WI38 (cell line): ENCODE data around the gene STYXL2.

Source experiments
- H3K4me3 ChIP-seq: 2 replicates; pipeline ENCODE4 v1.5.1; 2011; ENCODE audit warnings: low read depth, mild to moderate bottlenecking, control low read depth, low read length
- CTCF ChIP-seq: IDR thresholded peaks from 2 replicates; pipeline ENCODE4 v1.5.1; 2012; ENCODE audit warnings: low read depth, mild to moderate bottlenecking, control low read depth, low read length

The STYXL2 gene

DNA sequence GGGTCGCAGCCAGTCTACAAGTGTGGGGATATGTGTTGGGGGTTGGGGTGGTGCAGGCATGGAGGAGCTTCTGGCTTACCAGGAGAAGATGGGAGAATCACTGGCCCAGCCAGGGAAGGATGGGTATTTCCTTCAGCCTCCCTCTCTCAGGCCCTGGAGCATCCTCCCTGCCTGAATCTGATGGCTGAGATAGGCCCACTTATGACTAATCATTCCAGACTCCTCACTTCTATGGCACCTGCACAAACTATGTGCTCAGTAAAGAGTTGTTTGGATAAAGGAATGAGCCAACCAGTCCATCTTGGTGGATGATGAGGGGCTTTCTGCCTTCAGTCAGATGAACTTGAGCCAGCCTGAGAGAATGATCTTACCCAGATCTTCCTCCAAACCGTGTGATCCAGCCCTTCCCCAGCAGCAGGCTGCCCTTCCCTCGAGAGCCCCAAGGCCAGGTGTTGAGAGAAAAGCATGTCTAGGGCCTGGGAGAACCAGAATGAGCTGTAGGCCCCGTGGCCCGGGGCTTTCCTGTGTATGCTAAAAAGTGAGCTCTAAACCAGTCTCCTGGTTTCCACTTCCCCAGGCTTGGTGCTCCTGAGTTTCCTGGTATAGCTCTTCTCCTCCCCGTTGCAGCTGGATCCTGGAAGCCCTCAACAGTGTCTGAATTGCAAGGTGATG lies 5.0 kb upstream of the STYXL2 start:
- no peak overlapping the region for H3K4me3 ChIP-seq
- TF ChIP-seq CTCF: no peak

DNA sequence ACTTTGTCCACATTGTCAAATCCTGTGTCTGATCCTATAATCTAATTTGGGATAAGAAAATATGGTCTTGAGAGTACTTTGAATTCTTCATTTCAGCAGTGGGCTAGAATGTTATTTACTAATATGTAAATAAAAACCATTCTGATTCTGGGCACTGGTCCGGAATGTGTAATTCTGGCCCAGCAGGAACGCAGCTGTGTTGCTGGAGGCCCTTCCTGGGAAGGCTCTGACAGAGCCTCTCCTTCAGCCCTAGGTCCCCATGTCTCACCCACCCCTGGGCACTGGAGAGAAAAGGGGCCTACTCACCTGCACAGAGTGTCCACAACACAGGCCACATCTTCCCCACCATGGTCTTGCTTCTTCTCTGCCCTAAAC lies 3.9 kb upstream of the STYXL2 start:
- no peak for TF ChIP-seq CTCF
- H3K4me3 ChIP-seq: no peak overlapping the region

DNA sequence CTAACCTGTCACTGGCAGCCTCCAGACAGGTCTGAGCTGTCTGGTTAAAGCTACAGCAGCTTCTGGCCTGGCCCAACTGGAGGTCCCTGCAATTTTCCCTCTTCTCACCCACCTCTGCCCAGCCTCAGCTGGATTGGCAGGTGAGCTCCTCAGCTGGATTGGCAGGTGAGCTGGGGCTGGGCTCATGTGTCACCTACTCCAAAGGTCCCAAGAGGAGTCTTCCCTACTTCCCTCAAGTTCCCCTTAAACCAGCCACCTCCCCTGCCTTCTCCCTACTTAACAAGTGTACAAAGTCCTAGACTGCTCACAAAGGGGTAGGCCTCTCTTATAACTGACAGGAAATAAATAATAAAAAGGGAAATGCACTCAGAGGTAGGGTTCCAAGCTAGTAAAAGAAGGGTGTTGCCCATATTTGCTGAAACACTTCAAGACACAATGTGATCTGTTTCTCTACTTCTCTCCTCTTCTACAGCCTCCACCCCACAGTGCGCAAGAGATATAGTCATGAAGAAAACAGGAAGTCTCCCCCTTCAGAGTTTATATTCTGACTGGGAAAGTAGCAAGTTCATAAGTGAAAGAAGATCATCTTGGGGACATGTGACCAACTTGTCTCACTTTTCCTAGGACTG lies 3.4 kb upstream of the STYXL2 start, which contains the start of gene GPA33:
TSS of gene GPA33 (minus strand) at position 64 of the 629 bp plus-strand sequence. CDS start 90 bp downstream, outside the sequence.
- H3K4me3 ChIP-seq: no peak within 1 kb of the TSS
- no peak for TF ChIP-seq CTCF

- no peak for TF ChIP-seq CTCF
- H3K4me3 ChIP-seq: no peak overlapping the region
Measured at GRCh38 chr1:167092653-167093052, 1.2 kb upstream of the STYXL2 start.

- TF ChIP-seq CTCF: no peak
- no peak overlapping the region for H3K4me3 ChIP-seq
Measured at GRCh38 chr1:167094690-167095089, 815 bp downstream of the STYXL2 start.

DNA sequence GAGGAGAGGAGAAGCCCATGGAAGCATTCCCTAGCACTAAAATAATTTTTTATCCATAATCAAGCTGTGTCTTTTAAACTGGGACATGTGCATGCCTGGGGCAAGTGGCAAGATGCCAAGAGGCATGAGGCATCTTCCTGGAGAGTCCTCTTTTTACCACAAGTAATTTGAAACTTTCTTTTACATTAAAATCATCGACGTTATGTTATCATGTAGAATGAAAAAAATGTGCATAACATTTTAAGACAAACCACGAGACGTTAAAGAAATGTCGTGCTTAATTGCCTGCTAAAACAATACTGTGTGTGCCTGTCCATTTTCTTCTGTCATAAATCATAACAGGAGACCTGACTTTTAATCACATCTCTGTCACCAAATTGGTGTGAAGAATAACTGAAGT lies 1.5 kb downstream of the STYXL2 start:
- no peak overlapping the region for H3K4me3 ChIP-seq
- TF ChIP-seq CTCF: no peak

DNA sequence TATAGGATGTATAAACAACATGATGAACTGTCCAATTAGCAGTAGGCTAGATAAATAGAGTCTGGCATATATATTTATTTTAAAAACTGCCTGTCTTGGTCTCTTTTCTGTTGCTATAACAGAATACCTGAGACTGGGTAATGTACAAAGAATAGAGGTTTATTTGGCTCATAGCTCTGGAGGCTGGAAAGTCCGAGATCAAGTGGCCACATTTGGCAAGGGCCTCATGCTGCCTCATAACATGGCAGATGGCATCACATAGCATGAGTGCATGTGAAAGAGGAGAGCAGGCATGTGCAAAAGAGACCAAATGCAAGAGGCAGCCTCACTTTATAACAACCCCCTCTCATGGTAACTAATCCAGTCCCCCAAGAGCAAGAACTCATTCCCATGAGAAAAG lies 6.0 kb downstream of the STYXL2 start:
- no peak for TF ChIP-seq CTCF
- no peak overlapping the region for H3K4me3 ChIP-seq
